Uterus (tissue), 4 donors: ENCODE results near the gene JMJD8. TPM values are rescaled to one million over a fixed set of nuclear protein-coding genes. Genes with fewer than 3 reads are reported as not detected.
"Not testable (repeated sequence)": the region's sequence is repeated elsewhere in the genome, so short reads cannot be mapped to it uniquely, and the experiment has no call there.

Experiments used
- DNase-seq, 2 donors: peaks; one replicate each; pipeline ENCODE4 v3.0.0-alpha.2; 2019 to 2020
- H3K27ac ChIP-seq, 2 donors: fragments of 200-600 bp; sonication (generic); 1 replicate in 1 of 2; 2 replicates in 1 of 2; pipeline ENCODE4 v1.5.1; 2016 to 2018
- H3K27me3 ChIP-seq, 2 donors: fragments of 200-600 bp; sonication (generic); one replicate each; pipeline ENCODE4 v1.5.1; 2018 to 2019; ENCODE audit warnings: control low read depth in 1 of 2
- H3K36me3 ChIP-seq, 2 donors: fragments of 200-600 bp; sonication (generic); one replicate each; pipeline ENCODE4 v1.5.1; 2019; ENCODE audit warnings: control low read depth in 1 of 2
- H3K4me1 ChIP-seq, 2 donors: fragments of 200-600 bp; sonication (generic); one replicate each; pipeline ENCODE4 v1.5.1; 2018 to 2019; ENCODE audit warnings: control low read depth in 1 of 2
- H3K4me3 ChIP-seq, 2 donors: fragments of 200-600 bp; sonication (generic); 1 replicate in 1 of 2; 2 replicates in 1 of 2; pipeline ENCODE4 v1.5.1; 2018 to 2019; ENCODE audit warnings: mild to moderate bottlenecking in 1 of 2
- H3K9me3 ChIP-seq, 2 donors: fragments of 200-600 bp; sonication (generic); one replicate each; pipeline ENCODE4 v1.5.1; 2019; ENCODE audit warnings: control low read depth in 1 of 2
- CTCF ChIP-seq, 4 experiments: fragments of 200-600 bp in 2 of 4; fragments of 450-650 bp in 2 of 4; sonication (generic) in 2 of 4; IDR thresholded peaks; one replicate each; pipeline ENCODE4 v1.5.1; 2016 to 2019; ENCODE audit warnings: antibody characterized with exemption in 4 of 4, mild to moderate bottlenecking in 2 of 4, moderate library complexity in 1 of 4
- POLR2A ChIP-seq, 2 donors: fragments of 450-650 bp; IDR thresholded peaks; one replicate each; pipeline ENCODE4 v1.6.1; 2016; ENCODE audit warnings: antibody characterized with exemption in 2 of 2, mild to moderate bottlenecking in 1 of 2, moderate library complexity in 1 of 2
- intact Hi-C: fragments of 100-400 bp; cut with DNase I; formaldehyde crosslinking; loops from one replicate; pipeline ENCODE4 v1.15.1; 2023; ENCODE audit warnings: low total_unique reads
- total RNA-seq, 4 donors: library from RNA; depleted of rRNA in 3 of 4; stranded (reverse); fragments of >200 nt in 3 of 4; gene quantifications; one replicate each; pipeline versions ENCODE4 v1.1.0 to v1.2.4, GENCODE V29; 2014 to 2023
- donor health status: DM: yes; HTN: yes; CAD: no.

The JMJD8 gene
- total RNA-seq, 4 donors from 2014 or later: 45.6 to 111 (median 57.4) TPM

- H3K4me1 ChIP-seq: peaks cover 0 to 12% of the 10 kb centered on the region in 2 donors
- no peaks in the 10 kb centered on the region for H3K36me3 ChIP-seq
- no peak for DNase-seq
- TF ChIP-seq POLR2A (IDR thresholded peaks at IDR 0.05): no peak
- no peaks in the 10 kb centered on the region for H3K9me3 ChIP-seq
- peaks cover 17 to 24% of the 10 kb centered on the region in 2 donors for H3K27me3 ChIP-seq
- H3K27ac ChIP-seq: no peak overlapping the region
- no peak overlapping the region for H3K4me3 ChIP-seq
- intact Hi-C loops: no loop called here
Measured at GRCh38 chr16:694863-695354, 10.8 kb upstream of the JMJD8 start.

GRCh38 chr16:694187-694862 lies 10.2 kb upstream of the JMJD8 start:
- no peak for DNase-seq
- H3K27ac ChIP-seq: no peak overlapping the region
- TF ChIP-seq POLR2A (IDR thresholded peaks at IDR 0.05) (no peak), CTCF (IDR thresholded peaks at IDR 0.05) (no peak)
- no peaks in the 10 kb centered on the region for H3K9me3 ChIP-seq
- H3K36me3 ChIP-seq: no peaks in the 10 kb centered on the region
- intact Hi-C loops: no loop called here
- no peak overlapping the region for H3K4me3 ChIP-seq
- H3K4me1 ChIP-seq: peaks cover 3 to 18% of the 10 kb centered on the region in 2 donors
- H3K27me3 ChIP-seq: peaks cover 17 to 24% of the 10 kb centered on the region in 2 donors

- DNase-seq: no peak
- TF ChIP-seq POLR2A (IDR thresholded peaks at IDR 0.05): no peak
- H3K36me3 ChIP-seq: no peaks in the 10 kb centered on the region
- intact Hi-C loops: no loop called here
- no peak overlapping the region for H3K27ac ChIP-seq
- peaks cover 7 to 23% of the 10 kb centered on the region in 2 donors for H3K4me1 ChIP-seq
- H3K4me3 ChIP-seq: no peak overlapping the region
- H3K27me3 ChIP-seq: peaks cover 17 to 24% of the 10 kb centered on the region in 2 donors
- H3K9me3 ChIP-seq: no peaks in the 10 kb centered on the region
Measured at GRCh38 chr16:693766-694165, 9.6 kb upstream of the JMJD8 start.

GRCh38 chr16:693364-693763 lies 9.2 kb upstream of the JMJD8 start:
- peaks cover 17 to 24% of the 10 kb centered on the region in 2 donors for H3K27me3 ChIP-seq
- no peak for TF ChIP-seq CTCF (IDR thresholded peaks at IDR 0.05)
- no peak for TF ChIP-seq POLR2A (IDR thresholded peaks at IDR 0.05)

GRCh38 chr16:692356-693108 lies 8.4 kb upstream of the JMJD8 start:
- Histone ChIP-seq H3K4me1 (peaks cover 7 to 26% of the 10 kb centered on the region in 2 donors), H3K9me3 (no peaks in the 10 kb centered on the region), H3K4me3 (no peak overlapping the region), H3K27me3 (peaks cover 17 to 24% of the 10 kb centered on the region in 2 donors), H3K36me3 (no peaks in the 10 kb centered on the region), H3K27ac (no peak overlapping the region)
- intact Hi-C loops: no loop called here
- no peak for TF ChIP-seq CTCF (IDR thresholded peaks at IDR 0.05)
- TF ChIP-seq POLR2A (IDR thresholded peaks at IDR 0.05): no peak
- no peak for DNase-seq

More at GRCh38 chr16:693364-693763, 9.2 kb upstream of the JMJD8 start:
- Histone ChIP-seq H3K9me3 (no peaks in the 10 kb centered on the region), H3K4me1 (peaks cover 7 to 26% of the 10 kb centered on the region in 2 donors), H3K27ac (no peak overlapping the region), H3K36me3 (no peaks in the 10 kb centered on the region), H3K4me3 (no peak overlapping the region)
- DNase-seq: no peak
- intact Hi-C loops: no loop called here

GRCh38 chr16:691242-691641 lies 7.1 kb upstream of the JMJD8 start:
- H3K36me3 ChIP-seq, H3K27ac ChIP-seq, DNase-seq, H3K4me3 ChIP-seq, intact Hi-C loops, H3K9me3 ChIP-seq: not testable (repeated sequence)
- Histone ChIP-seq H3K27me3 (peaks cover 17 to 22% of the 10 kb centered on the region in 2 donors), H3K4me1 (peaks cover 7 to 26% of the 10 kb centered on the region in 2 donors)
